Measurements from ENCODE around the gene RERE.

- TF ChIP-seq POLR2A (IDR thresholded peaks at IDR 0.05) (no peak), CTCF (IDR thresholded peaks at IDR 0.05) (no peak)
Observed at GRCh38 chr1:8562222-8562621, 255.2 kb downstream of the RERE start.
